Bronchial epithelial cell (primary cell): ENCODE results near the gene NOS1AP. TPM values are rescaled to one million over a fixed set of nuclear protein-coding genes. Genes with fewer than 3 reads are reported as not detected.

Experiments
- DNase-seq: peaks from one replicate; pipeline ENCODE4 v3.0.0-alpha.2; 2010; ENCODE audit warnings: low read depth
- FAIRE-seq: peaks from 2 replicates; lab custom pipeline; 2011; peaks lifted over from hg19 to GRCh38; lab: Jason Lieb, UNC
- H3K27me3 ChIP-seq: 2 replicates; pipeline ENCODE4 v1.5.1; 2011; ENCODE audit warnings: low read length; ENCODE audit not compliant: control insufficient read depth, insufficient read depth
- H3K36me3 ChIP-seq: 2 replicates; pipeline ENCODE4 v1.5.1; 2011; ENCODE audit warnings: low read length; ENCODE audit not compliant: control insufficient read depth, insufficient read depth
- H3K4me3 ChIP-seq: 2 replicates; pipeline ENCODE4 v1.5.1; 2011; ENCODE audit warnings: mild to moderate bottlenecking, low read depth, low read length, control low read depth
- total RNA-seq: library from RNA; depleted of rRNA; stranded (reverse); fragments of >200 nt; gene quantifications from 2 replicates; pipeline ENCODE4 v1.2.1, GENCODE V29; 2014
- TF ChIP-seq, protein P1 (sequence below): IDR thresholded peaks from 2 replicates; pipeline ENCODE4 v1.5.1; 2011; ENCODE audit warnings: mild to moderate bottlenecking, moderate library complexity, low read length, control low read depth, inconsistent platforms; ENCODE audit not compliant: insufficient read depth, severe bottlenecking

NOS1AP gene
- total RNA-seq, 1 donor from 2014 or later, result 1.3 TPM

DNA sequence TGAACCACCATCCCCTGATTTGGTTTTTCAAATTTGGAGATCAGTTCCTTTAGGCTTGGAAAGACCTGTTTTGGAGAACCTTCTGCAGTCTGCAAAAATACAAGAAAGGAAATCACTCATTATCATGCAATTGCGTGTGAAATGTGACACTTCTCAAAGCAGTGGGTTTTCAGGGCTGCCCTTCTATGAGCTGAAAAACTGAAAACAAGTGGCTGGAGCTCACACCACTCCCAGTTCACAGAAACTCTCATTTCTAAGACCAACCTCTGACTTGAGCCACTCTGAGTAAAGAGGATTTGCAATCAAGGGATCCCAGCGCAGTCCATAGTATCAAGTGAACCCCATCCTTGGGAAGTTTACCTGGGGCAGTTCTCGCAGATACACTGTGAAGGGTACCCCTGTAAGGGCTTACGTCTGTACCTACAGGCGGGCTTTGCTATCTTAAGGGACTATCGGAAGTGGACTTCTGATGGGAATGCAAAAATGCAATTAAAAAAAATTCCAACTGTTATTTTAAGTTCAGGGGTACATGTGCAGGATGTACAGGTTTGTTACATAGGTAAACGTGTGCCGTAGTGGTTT is 329.6 kb downstream of the NOS1AP start:
- no peak for FAIRE-seq
- Histone ChIP-seq H3K4me3 (no peak overlapping the region), H3K27me3 (peaks cover 3% of the 10 kb centered on the region), H3K36me3 (no peaks in the 10 kb centered on the region)
- TF ChIP-seq, protein P1, sequence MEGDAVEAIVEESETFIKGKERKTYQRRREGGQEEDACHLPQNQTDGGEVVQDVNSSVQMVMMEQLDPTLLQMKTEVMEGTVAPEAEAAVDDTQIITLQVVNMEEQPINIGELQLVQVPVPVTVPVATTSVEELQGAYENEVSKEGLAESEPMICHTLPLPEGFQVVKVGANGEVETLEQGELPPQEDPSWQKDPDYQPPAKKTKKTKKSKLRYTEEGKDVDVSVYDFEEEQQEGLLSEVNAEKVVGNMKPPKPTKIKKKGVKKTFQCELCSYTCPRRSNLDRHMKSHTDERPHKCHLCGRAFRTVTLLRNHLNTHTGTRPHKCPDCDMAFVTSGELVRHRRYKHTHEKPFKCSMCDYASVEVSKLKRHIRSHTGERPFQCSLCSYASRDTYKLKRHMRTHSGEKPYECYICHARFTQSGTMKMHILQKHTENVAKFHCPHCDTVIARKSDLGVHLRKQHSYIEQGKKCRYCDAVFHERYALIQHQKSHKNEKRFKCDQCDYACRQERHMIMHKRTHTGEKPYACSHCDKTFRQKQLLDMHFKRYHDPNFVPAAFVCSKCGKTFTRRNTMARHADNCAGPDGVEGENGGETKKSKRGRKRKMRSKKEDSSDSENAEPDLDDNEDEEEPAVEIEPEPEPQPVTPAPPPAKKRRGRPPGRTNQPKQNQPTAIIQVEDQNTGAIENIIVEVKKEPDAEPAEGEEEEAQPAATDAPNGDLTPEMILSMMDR, result no peak
- DNase-seq, result no peak

DNA sequence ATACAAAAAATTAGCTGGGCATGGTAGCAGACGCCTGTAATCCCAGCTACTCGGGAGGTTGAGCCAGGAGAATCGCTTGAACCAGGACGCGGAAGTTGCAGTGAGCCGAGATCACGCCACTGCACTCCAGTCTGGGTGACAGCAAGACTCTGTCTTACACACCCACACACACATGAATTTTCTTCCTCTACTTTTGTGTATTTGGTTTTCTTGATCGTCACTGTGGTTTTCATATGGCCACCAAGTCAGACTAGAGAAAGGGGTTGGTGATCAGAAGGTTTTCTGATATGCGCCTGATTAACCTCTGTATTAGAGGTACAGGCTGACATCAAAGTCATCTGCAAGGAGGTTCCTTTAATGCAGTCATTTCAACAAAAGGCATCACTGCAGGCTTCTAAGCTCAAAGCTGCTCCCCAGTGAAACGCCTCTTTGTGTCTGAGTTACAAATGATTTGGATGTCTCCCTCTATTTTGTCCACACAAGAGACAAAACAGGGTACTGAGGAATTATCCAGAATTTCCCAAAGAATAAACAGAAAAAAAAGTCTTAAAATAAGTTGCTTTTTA is 331.4 kb downstream of the NOS1AP start:
- no peaks in the 10 kb centered on the region for H3K36me3 ChIP-seq
- no peak for DNase-seq
- TF ChIP-seq, protein P1, result no peak
- FAIRE-seq, result no peak
- H3K4me3 ChIP-seq, result no peak overlapping the region
- H3K27me3 ChIP-seq, result peaks cover 1% of the 10 kb centered on the region

DNA sequence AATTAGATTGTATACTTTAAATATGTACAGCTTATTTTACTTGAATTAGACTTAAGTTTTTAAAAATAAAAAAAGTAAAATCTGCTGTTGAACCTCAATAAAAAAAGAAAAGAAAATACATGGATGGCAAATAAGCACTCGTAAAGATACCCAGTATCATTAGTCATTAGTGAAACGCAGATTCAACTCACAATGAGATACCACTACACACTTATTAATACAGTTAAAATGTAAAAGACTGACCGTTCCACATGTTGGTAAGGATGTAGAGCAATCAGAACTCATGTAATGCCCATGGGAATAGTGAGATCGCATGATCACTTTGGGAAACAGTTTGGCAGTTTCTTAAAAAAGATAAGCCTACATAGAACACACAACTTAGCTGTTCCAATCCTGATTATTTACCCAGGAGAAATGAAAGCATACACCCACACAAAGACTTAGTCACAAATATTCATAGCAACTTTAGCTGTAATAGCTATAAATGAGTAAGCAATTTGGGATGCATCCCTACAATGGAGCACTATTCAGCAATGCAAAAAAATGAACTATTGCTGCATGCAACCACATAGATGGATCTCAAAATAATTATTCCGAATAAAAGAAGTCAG is 335.2 kb downstream of the NOS1AP start:
- FAIRE-seq, result no peak
- no peaks in the 10 kb centered on the region for H3K27me3 ChIP-seq
- TF ChIP-seq, protein P1, result no peak
- peak; percentile 86 for DNase-seq
- H3K36me3 ChIP-seq, result no peaks in the 10 kb centered on the region
- H3K4me3 ChIP-seq, result no peak overlapping the region

DNA sequence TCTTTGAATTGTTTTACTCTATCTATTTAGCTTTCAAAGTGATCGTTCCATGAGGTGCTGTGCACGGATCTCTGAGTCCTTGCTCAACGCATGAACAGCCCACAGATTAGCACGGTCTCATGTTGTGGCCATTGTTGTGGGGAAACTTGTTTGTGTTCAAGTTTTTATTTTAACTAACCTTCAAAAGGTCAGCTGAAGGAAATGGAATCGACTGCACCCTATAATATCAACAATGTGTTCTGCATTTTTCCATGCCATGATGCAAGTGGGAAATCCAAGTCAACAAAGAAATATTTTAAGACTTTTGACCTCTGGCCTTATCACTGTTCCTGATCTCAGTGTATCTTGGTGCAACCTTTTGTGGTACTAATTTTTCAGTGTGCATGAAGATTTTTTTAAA is 336.3 kb downstream of the NOS1AP start:
- DNase-seq, result no peak
- no peak for FAIRE-seq
- Histone ChIP-seq H3K36me3 (no peaks in the 10 kb centered on the region), H3K27me3 (no peaks in the 10 kb centered on the region), H3K4me3 (no peak overlapping the region)
- TF ChIP-seq, protein P1, result no peak

DNA sequence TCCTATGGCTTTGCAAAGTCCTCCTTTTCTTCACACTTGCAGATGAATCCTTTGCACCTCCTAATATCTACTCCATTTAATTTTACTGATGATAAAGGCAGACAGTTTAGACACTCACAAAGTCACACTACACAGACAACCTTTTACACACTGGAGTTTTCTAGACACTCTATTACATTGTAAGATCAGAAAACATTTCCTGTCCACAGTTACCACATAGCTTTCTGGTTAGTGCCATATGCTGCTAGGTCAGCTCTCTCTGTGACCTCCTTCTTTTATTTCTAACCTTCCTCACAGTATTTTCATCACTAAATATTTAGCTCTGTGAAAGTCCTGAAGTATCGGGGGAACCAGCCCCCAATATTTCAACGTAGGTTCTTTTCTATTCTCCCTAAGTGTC is 337.3 kb downstream of the NOS1AP start:
- DNase-seq (no peak), FAIRE-seq (no peak)
- TF ChIP-seq, protein P1, result no peak
- no peak overlapping the region for H3K4me3 ChIP-seq
- no peaks in the 10 kb centered on the region for H3K27me3 ChIP-seq
- no peaks in the 10 kb centered on the region for H3K36me3 ChIP-seq
